ENCODE results near the gene EXOC3.

- TF ChIP-seq ZBTB33 (IDR thresholded peaks at IDR 0.05; ENCODE audit: extremely low read depth, insufficient replicate concordance, low read length) (no peak), POLR2A (IDR thresholded peaks at IDR 0.05; ENCODE audit: borderline replicate concordance, extremely low read depth, insufficient read depth, insufficient read length) (no peak), EZH2 (IDR thresholded peaks at IDR 0.05) (no peak), SP1 (IDR thresholded peaks at IDR 0.05; ENCODE audit: low read depth) (no peak), POLR2AphosphoS5 (IDR thresholded peaks at IDR 0.05; ENCODE audit: low read depth, low read length) (no peak), EZH2phosphoT487 (IDR thresholded peaks at IDR 0.05; ENCODE audit: borderline replicate concordance) (no peak), YY1 (IDR thresholded peaks at IDR 0.05; ENCODE audit: extremely low read depth, insufficient replicate concordance, low read depth, low read length) (no peak), RAD21 (IDR thresholded peaks at IDR 0.05; ENCODE audit: low read depth) (no peak)
- TF ChIP-seq, protein P1, sequence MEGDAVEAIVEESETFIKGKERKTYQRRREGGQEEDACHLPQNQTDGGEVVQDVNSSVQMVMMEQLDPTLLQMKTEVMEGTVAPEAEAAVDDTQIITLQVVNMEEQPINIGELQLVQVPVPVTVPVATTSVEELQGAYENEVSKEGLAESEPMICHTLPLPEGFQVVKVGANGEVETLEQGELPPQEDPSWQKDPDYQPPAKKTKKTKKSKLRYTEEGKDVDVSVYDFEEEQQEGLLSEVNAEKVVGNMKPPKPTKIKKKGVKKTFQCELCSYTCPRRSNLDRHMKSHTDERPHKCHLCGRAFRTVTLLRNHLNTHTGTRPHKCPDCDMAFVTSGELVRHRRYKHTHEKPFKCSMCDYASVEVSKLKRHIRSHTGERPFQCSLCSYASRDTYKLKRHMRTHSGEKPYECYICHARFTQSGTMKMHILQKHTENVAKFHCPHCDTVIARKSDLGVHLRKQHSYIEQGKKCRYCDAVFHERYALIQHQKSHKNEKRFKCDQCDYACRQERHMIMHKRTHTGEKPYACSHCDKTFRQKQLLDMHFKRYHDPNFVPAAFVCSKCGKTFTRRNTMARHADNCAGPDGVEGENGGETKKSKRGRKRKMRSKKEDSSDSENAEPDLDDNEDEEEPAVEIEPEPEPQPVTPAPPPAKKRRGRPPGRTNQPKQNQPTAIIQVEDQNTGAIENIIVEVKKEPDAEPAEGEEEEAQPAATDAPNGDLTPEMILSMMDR (IDR thresholded peaks at IDR 0.05 in 2 of 3, conservative IDR thresholded peaks at IDR 0.05 in 1 of 3; ENCODE audit: borderline replicate concordance in 1 of 3, insufficient read depth in 1 of 3, low read depth in 2 of 3, low read length in 2 of 3): no peak
These were observed 54.2 kb downstream of the EXOC3 start for GRCh38 chr5:497090-497700.
